ENCODE data around the gene CYP20A1.

CYP20A1 gene

GRCh38 chr2:203347375-203347774 lies 108.6 kb downstream of the CYP20A1 start:
- H3K36me3 ChIP-seq (ENCODE audit: insufficient read depth, low read length) = peaks cover 19% of the 10 kb centered on the region
- no peak overlapping the region for H3K4me3 ChIP-seq (ENCODE audit: low read depth in 1 of 2, low read length in 2 of 2)
- H3K4me1 ChIP-seq (ENCODE audit: insufficient read depth, low read length) = no peaks in the 10 kb centered on the region
- no peak overlapping the region for H3K4me2 ChIP-seq (ENCODE audit: insufficient read depth, low read length)
- H3K27me3 ChIP-seq (ENCODE audit: insufficient read depth, low read length, poor library complexity) = no peaks in the 10 kb centered on the region
- TF ChIP-seq CTCF (IDR thresholded peaks at IDR 0.05; ENCODE audit: borderline replicate concordance, extremely low read depth, low read length, poor library complexity, severe bottlenecking) = no peak
- TF ChIP-seq EZH2 (IDR thresholded peaks at IDR 0.05; ENCODE audit: borderline replicate concordance, low read depth, low read length, severe bottlenecking) = no peak
- H3K9me3 ChIP-seq (ENCODE audit: insufficient read depth, low read length, severe bottlenecking) = no peaks in the 10 kb centered on the region
- no peak overlapping the region for H3K27ac ChIP-seq (ENCODE audit: low read length)
- H2AFZ ChIP-seq (ENCODE audit: low read depth, low read length) = no peak overlapping the region
- H4K20me1 ChIP-seq (ENCODE audit: insufficient read depth, low read length) = peaks cover 3% of the 10 kb centered on the region; the same call in 1 of the 2 replicates
- peaks cover 86% of the 10 kb centered on the region for H3K79me2 ChIP-seq (ENCODE audit: insufficient read depth, low read length)
- DNase-seq = no peak
- no peak overlapping the region for H3K9ac ChIP-seq (ENCODE audit: low read depth, low read length)
- ATAC-seq (ENCODE audit: insufficient read depth, low read depth) = no peak

GRCh38 chr2:203352604-203353255 lies 113.9 kb downstream of the CYP20A1 start:
- H2AFZ ChIP-seq (ENCODE audit: low read depth, low read length) = no peak overlapping the region
- DNase-seq = no peak
- H3K79me2 ChIP-seq (ENCODE audit: insufficient read depth, low read length) = peaks cover 85% of the 10 kb centered on the region
- H3K4me2 ChIP-seq (ENCODE audit: insufficient read depth, low read length) = no peak overlapping the region
- H3K9ac ChIP-seq (ENCODE audit: low read depth, low read length) = no peak overlapping the region
- no peak overlapping the region for H3K27ac ChIP-seq (ENCODE audit: low read length)
- no peaks in the 10 kb centered on the region for H3K27me3 ChIP-seq (ENCODE audit: insufficient read depth, low read length, poor library complexity)
- H3K36me3 ChIP-seq (ENCODE audit: insufficient read depth, low read length) = no peaks in the 10 kb centered on the region; the same call in 1 of the 2 replicates
- TF ChIP-seq CTCF (IDR thresholded peaks at IDR 0.05; ENCODE audit: borderline replicate concordance, extremely low read depth, low read length, poor library complexity, severe bottlenecking) = no peak
- no peak for TF ChIP-seq EZH2 (IDR thresholded peaks at IDR 0.05; ENCODE audit: borderline replicate concordance, low read depth, low read length, severe bottlenecking)
- no peaks in the 10 kb centered on the region for H3K4me1 ChIP-seq (ENCODE audit: insufficient read depth, low read length)
- ATAC-seq (ENCODE audit: insufficient read depth, low read depth) = no peak
- no peak overlapping the region for H3K4me3 ChIP-seq (ENCODE audit: low read depth in 1 of 2, low read length in 2 of 2)
- no peaks in the 10 kb centered on the region for H3K9me3 ChIP-seq (ENCODE audit: insufficient read depth, low read length, severe bottlenecking)
- peaks cover 8% of the 10 kb centered on the region; the same call in 1 of the 2 replicates for H4K20me1 ChIP-seq (ENCODE audit: insufficient read depth, low read length)

GRCh38 chr2:203354966-203355365 lies 116.1 kb downstream of the CYP20A1 start:
- TF ChIP-seq EZH2 (IDR thresholded peaks at IDR 0.05; ENCODE audit: borderline replicate concordance, low read depth, low read length, severe bottlenecking) (no peak), CTCF (IDR thresholded peaks at IDR 0.05; ENCODE audit: borderline replicate concordance, extremely low read depth, low read length, poor library complexity, severe bottlenecking) (no peak)
- peaks cover 85% of the 10 kb centered on the region for H3K79me2 ChIP-seq (ENCODE audit: insufficient read depth, low read length)

More at GRCh38 chr2:203354966-203355365, 116.1 kb downstream of the CYP20A1 start:
- Histone ChIP-seq H3K9me3 (ENCODE audit: insufficient read depth, low read length, severe bottlenecking) (no peaks in the 10 kb centered on the region), H4K20me1 (ENCODE audit: insufficient read depth, low read length) (peaks cover 8% of the 10 kb centered on the region; the same call in 1 of the 2 replicates), H2AFZ (ENCODE audit: low read depth, low read length) (no peak overlapping the region), H3K4me2 (ENCODE audit: insufficient read depth, low read length) (no peak overlapping the region), H3K4me3 (ENCODE audit: low read depth in 1 of 2, low read length in 2 of 2) (no peak overlapping the region), H3K36me3 (ENCODE audit: insufficient read depth, low read length) (no peaks in the 10 kb centered on the region; the same call in 1 of the 2 replicates), H3K27me3 (ENCODE audit: insufficient read depth, low read length, poor library complexity) (no peaks in the 10 kb centered on the region), H3K27ac (ENCODE audit: low read length) (no peak overlapping the region), H3K9ac (ENCODE audit: low read depth, low read length) (no peak overlapping the region), H3K4me1 (ENCODE audit: insufficient read depth, low read length) (no peaks in the 10 kb centered on the region)
- DNase-seq (no peak), ATAC-seq (ENCODE audit: insufficient read depth, low read depth) (no peak)
